Effector CD4-positive, alpha-beta T cell (primary cell): ENCODE results near the gene DGCR2.
A peak's percentile ranks its signal among the peaks of the same experiment; 100 is the strongest.
"Not testable (repeated sequence)": the region's sequence is repeated elsewhere in the genome, so short reads cannot be mapped to it uniquely, and the experiment has no call there.

ENCODE experiments used
- DNase-seq: peaks from one replicate; pipeline ENCODE4 v3.0.0-alpha.2; 2020

Gene DGCR2

DNA sequence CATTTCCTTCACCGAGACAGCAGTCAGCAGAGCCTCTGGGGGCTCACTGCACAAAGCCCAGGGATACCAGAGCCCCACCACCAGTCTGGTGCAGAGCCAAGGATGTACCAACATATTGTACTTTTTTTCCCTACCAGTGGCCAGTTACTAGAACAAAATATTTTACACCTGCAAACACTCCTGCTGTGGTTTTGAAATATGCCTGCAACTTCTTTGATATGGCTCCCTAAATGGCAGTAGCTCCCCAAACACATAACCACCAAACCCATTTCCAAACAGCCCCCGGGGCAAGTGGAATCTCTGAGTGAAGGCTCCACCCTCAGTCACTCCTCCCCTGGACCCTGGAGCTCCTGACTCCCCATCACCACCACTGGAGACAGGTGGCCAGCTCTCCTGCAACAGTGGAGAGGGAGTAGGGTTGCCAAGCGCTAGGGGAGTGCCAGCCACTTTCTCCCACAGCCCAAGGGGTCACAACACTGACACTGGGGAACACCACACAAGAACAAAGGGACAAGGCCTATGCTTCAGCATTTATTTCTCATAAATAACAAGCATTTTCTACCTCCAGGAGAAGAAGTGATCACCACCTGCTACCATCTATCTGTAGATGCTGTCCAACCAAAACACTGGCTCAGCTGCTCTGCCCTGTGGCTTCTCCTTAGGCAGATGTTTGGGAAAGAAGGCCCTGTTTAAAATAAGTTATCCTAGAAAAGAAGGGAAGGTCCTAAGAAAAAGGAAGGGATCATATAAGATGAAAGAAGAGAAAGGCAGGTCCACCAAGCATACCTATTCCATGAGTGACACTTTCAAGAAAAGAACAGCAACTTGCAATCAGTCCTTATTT, 15.1 kb downstream of the DGCR2 start:
- DNase-seq, result no peak

DNA sequence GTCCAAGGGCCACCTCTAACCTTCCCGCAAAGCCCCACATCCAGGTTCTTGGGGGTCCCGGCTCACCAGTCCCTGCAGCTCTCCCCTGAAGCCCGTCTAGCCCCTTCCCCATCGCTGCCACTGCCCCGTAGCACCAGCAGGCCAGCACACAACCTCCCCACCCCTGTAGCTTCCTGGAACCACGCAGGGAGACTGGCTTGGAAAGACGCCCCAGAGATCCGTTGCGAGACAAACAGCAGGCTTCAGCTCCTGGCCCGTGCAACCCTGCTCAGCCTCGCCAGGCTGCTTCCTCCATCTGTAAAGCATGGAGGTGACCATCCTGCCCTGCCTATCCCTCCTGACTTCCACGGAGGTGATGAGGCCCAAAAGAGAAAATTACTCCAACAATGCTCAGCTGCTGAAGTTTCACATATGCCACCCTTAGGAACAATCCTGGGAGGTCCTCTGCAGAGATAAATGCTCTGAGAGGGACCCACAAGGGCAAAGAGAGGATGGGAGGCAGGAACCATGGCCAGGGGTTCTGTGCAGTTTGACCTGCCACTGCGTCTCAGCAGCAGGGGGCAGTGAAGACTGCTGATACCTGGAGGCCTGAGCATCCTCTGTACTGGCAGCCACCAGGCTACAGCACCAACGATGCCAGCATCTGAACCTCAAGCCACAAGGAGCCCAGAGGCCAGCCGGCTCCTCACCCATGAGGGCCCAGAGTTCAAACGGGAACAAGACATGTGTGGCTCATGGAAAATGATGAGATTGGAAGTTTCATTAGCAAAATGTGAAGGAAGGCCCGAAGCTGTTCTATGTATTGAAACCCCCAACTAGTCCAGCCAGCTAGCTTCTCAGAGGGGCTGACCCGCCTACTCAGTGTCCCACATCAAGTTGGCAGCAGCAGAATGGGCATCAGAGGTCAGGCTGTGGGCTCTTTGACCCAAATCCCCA, 16.1 kb downstream of the DGCR2 start:
- peak; percentile 50 for DNase-seq

DNA sequence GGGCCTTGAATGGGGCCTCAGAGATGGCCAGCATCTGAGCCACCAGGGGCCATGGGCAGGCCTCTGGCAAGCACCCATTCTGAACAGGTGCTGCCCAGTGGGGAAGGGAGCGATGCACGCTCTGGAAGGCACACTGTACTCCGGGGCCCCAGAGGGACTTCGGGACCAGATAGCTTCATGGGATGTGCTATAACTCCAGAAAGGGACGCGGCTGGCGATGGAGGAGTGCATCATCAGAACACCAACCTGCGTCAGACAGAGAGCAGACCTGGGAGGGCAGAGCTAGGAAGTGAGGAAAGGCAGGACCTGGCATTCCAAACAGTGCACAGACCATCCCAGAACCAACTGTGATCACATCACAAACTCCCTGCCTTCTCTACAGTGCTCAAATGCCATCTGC, 16.8 kb downstream of the DGCR2 start:
- DNase-seq, result no peak

DNA sequence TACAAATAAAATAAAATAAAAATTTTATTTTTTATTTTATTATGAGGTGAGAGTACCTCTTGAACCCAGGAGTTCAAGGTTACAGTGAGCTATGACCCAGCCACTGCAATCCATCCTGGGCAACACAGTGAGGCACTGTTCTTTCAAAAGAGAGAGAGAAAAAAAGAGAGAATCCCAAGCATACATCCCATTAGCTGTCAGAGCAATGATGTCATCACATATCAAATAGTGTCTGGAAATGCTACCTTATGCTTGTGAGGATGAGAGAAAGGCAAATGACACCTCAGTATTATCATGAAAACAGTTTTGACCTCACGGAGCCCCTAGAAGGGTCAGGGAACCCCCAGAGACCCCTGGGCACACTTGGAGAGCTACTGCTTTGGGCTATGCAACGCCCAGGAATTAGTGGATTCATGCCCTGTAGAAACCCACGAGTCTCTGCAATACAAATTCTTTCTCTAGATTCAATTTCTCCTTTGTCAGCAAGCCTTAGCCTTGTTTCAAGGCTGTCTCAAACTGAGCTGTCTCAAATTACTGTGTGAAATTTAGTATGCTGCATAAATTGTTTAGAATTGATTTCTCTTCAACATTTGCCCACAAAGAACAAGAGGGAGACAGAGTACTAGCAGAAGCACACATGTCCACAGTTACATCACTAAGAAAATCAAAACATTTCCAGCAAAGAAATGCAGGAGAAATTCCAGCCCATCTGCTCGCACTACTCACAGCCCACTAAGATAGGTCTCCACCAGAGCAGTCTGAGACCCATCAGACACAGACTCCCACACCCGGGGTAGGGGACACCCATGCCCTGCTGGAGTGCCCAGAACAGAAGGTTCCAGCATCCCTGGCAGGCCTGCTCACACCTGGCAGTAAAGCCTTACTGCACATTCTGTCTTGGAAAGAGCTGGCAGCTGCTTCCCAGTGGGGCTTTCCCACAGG, 18.1 kb downstream of the DGCR2 start:
- DNase-seq, result no peak

DNA sequence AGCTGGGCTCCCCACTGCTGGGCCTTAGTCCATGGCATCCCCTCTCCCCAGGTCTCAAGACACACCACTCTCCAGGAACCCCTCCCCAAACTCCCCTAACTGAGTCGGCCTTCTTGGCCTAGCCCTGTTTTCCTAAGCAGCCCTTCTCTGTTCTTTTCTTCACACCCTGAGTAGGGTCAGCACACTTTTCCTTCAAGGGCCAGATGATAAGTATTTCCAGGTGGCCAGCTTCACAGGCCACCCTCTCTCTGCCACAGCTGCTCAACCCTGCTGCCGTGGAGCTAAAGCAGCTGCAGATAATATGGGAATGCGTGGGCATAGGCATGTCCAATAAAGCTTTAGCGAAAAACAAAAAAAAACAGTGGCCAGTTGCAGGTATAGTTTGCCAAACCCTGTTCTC, 24.1 kb downstream of the DGCR2 start:
- no peak for DNase-seq

DNA sequence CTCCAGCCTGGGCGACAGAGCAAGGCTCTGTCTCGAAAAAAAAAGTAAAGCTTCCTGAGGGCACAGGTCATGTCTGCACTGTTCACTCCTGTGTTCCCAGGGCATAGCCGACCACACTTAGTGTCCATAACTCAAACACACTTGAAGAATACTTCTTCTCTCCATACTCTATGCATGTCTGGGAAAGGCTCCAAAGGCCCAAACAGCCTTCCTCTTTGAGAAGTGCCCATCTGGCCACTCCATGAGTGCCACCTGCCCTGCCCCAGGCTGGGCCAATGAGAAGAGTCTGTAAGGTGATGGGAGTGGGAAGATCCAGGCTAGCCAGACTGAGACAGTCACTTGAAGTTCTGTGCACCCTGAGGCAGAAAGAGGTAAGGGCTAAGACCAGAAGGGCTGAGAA, 24.7 kb downstream of the DGCR2 start:
- DNase-seq, result no peak

DNA sequence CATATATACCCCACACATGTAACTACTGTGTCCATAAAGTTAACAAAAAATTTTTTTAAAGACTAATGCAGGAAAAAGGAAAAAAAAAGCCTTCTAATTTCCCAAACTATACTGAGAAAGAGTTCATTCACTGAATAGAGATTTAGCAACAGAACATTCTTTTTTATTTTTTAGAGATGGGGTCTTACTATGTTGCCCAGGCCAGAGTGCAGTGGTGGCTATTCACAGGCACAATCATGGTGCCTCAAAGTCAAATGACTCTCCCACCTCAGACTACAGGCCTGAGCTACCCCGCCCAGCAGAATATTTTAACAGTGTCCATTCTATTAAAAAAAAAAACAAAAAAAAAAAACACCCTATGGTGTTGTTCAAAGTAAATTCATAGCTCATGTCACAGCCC, 25.7 kb downstream of the DGCR2 start:
- DNase-seq, result no peak

DNA sequence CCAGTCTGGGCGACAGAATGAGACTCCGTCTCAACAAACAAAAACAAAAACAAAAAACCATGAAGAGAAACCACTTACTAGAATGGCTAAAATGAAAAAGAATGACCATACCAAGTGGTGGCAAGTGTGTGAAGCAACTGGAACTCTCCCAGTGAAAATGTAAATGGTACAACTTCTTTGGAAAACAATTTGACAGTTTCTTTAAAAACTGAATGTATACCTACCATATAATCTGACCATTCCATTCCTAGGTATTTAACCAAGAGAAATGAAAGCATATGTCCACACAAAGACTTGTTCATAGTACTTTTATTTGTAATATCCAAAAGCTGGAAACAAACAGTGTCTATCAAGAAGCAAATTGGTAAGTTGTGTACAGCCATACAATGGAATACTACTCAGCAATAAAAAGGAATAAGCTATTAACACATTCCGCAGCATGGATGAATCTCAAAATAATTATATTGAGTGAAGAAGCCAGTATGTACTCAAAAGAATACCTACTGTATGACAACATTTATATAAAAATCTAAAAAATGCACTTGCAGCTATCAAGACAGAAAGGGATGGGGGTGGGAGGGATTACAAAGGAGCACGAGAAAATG, 27.7 kb downstream of the DGCR2 start:
- DNase-seq, result no peak

DNA sequence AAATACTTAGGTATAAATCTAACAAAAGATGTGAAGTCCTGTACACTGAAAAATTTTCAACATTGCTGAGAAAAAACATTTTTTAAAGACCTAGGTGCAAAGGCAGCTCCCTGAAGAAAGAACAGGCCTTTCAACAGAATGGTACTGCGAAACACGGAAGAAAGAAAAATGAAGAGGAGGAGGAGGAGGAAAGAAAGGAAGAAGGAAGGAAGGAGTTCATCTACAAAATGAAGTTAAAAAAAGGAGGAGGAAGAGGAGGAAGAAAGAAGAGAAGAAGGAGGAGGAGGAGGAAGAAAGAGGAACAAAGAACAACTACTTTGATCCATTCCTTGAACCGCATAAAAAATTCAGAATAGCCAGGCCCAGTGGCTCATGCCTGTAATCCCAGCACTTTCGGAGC, 29.5 kb downstream of the DGCR2 start:
- DNase-seq, result no peak

DNA sequence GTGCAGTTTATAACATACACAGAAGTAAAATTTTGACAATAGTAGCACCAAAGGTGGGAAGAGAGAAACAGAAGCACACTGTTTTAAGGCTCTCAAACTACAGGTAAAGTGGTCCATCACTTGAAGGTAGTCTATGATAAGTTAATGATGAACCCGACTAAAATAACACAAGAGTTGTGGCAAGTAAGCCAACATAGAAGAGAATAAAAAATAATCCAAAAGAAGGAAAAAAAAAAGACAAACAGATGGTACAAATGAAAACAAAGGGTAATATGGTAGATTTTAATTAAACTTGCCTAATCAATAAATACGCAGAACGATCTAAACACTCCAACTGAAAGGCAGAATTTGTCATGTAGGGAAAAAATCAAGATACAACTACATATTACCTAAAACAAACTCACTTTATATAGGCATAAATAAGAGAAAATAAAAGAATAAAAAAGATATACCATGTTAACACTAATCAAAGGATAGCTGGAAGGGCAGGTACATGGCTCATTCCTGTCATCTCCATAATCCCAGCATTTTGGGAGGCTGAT, 31.6 kb downstream of the DGCR2 start:
- DNase-seq, result no peak

DNA sequence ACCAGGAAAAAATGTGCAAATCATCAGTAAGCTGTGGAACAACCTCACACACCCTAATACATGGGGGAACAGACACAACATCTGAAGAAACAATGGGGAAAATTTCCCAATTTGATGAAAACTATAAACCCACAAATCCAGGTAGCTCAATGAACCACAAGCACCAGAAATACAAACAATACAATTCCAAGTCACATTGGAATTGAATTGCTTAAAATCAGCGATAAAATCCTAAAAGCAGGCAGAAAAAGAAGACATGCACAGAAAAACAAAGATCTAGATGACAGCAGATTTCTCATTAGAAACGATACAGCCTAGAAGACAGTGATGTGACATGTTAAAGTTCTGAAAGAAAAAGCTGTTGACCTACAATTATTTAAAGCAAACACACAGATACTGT, 32.0 kb downstream of the DGCR2 start:
- no peak for DNase-seq

DNA sequence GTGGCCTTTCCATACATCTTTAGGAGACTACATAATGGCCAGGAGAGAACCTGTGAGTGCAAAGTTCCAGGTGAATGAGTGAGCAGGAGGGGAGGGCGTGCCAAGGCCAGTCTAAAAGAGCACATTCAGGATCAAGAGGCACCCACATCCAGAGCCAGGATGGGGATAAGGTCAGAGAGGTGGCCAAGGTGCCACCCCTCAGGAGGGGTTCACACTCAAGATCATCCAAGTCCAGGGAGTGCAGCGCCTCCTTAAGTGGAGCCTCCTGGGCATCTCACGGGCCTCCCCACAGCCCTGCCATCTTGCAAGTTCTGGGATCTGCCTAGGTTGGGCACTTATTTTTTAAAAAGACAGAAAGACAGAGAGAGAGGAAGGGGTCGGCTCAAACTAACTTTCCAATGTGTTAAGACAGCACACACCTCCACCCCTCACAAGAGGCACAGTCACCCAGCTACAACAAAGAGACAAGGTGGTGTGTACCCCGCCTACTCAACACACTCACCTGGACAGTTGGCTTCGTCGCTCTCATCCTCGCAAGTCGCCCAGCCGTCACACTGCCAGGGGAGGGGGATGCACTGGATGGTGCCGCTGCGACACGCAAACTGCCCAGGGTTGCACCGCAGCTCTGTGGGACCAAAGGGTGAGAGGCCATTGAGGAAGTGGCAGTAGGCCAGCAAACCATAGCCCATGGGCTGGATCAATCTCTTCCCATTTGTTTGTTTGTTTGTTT, 33.2 kb downstream of the DGCR2 start:
- no peak for DNase-seq

DNA sequence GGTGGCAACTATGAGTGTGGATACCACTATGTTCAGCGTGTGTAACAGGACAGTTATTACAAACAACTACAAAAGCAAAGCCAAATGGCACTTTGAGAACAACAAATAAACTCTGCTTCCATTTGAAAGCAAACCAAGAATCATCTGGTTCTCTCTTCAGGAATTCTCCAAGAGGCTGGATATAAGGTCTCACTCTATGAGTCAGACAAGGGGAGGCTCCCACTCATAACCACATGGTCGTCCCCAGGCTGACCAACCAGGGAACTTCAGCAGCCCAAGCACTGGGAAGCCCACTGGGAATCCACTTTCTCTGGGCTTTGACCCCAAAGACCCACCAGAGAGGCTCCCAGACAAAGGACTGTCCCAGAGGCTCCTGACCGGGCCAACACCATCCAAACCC, 35.3 kb downstream of the DGCR2 start:
- no peak for DNase-seq

DNA sequence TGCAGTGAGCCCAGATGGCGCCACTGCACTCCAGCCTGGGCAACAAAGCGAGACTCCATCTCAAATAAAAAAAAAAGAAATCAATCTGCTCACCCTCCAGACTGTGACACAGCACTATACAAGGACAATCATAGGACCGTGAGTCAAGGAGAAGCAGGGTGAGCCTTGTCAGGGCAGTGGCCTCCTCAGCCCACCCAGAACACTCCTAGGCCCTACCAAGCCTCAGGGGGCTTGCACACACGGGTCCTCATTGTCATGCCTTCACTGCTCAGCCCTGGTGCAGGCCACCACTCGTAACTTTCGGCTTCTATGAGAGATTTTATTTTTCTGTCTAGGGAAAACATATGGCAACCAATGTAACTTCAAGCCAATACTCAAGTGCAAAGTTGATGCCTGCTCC, 35.8 kb downstream of the DGCR2 start:
- no peak for DNase-seq

DNA sequence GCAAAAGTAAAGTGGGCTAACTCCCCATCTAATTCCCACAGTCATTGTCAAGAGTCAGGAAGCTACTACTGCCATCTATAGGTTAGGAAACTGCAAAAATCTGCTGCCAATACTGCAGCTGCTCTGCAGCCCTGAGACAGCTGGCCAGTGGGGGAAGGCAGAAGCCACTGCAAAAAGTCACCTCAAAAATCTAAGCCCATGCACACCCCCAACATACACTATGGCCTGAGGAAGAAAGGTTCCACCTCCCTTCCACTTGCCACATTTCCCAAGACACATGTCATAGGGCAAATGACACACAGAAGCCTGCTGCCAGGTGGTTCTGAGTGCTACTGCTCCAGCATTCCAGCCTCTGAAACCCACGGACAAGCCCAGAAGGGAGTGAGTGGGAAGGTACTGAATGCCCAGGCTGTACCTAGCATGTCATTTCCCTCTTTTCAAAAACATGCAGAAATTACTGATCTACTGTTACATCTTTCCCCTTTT, 36.9 kb downstream of the DGCR2 start:
- no peak for DNase-seq

DNA sequence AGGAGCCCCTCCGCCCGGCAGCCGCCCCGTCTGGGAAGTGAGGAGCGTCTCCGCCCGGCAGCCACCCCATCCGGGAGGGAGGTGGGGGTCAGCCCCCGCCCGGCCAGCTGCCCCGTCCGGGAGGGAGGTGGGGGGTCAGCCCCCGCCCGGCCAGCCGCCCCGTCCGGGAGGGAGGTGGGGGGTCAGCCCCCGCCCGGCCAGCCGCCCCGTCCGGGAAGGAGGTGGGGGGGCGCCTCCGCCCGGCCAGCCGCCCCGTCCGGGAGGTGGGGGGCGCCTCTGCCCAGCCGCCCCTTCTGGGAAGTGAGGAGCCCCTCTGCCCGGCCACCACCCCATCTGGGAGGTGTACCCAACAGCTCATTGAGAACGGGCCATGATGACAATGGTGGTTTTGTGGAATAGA, 37.6 kb downstream of the DGCR2 start:
- DNase-seq, result not testable (repeated sequence)

DNA sequence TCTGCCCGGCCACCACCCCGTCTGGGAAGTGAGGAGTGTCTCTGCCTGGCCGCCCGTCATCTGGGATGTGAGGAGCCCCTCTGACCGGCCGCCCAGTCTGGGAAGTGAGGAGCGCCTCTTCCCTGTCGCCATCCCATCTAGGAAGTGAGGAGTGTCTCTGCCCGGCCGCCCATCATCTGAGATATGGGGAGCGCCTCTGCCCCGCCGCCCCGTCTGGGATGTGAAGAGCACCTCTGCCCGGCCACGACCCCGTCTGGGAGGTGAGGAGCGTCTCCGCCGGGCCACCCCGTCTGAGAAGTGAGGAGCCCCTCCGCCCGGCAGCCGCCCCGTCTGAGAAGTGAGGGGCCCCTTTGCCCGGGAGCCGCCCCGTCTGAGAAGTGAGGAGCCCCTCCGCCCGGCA, 38.1 kb downstream of the DGCR2 start:
- not testable (repeated sequence) for DNase-seq

DNA sequence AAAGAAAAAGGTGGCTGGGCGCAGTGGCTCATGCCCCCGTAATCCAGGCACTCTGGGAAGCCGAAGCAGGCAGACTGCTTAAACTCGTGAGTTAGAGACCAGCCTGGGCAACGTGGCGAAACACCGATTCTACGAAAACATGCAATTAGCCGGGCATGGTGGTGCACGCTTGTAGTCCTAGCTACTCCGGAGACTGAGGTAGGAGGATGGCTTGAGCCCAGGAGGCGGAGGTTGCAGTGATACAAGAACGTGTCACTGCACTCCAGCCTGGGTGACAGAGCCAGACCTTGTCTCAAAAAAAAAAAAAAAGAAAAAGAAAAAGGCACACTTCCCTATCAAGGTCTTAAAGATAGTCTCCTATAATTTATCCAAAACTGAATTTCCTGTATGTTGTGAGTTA, 39.4 kb downstream of the DGCR2 start:
- DNase-seq, result no peak

DNA sequence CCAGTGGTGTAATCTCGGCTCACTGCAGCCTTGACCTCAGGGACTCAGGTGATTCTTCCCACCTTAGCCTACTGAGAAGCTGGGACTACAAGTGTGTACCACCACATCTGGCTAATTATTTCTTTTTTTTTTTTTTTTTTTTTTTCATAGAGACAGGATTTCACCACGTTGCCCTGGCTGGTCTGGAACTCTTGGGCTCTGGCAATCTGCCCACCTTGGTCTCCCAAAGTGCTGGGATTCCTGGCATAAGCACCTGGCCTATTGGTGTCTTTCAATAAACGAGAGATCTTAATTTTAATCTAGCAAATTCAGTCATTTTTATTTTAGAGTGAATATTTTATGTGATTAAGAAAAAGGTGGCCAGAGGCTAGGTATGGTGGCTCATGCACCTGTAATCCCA, 40.1 kb downstream of the DGCR2 start:
- DNase-seq, result no peak

DNA sequence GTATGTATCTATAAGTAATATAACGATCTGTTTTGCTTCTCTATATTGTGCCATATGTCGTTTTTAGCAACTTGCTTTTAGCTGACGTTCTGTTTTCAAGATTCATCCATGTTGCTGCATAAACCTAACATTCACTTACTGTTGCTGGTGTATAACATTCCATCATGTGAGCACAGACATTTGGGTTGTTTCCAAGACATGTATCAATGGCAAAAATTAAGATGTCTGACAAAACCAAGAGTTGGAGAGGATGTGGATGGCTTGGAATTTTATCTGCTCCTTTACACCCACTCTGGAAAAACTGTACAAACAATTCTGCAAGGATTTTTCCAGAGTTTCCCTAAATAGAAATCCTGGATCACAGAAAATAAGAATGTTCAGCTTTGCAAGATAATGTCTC, 40.9 kb downstream of the DGCR2 start:
- DNase-seq, result no peak

DNA sequence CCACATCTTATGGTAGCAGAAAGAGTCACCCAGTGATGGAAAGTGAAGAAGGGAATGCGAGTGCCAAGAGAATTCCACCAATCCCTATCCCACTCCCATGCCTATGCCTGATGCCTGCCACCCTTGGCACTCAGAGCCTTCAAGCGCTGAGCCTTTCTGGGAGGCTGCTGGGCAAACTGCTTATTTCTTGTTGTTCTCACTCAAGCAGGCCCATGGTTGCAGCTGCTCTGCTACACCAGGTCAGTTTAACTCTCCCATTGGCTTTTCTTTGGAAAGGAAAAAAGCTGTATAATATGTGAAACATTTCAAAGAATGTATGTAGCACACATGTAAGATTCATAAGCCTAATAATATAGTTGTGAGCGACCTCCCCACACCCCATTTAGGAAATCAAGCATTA, 41.4 kb downstream of the DGCR2 start:
- no peak for DNase-seq
